GM12891 (cell line): ENCODE results near the gene GDA.

Experiments
- PAX5 ChIP-seq: IDR thresholded peaks from 2 replicates; pipeline ENCODE4 v1.6.1; 2011; ENCODE audit warnings: low read length, moderate library complexity, mild to moderate bottlenecking; ENCODE audit not compliant: insufficient read depth, severe bottlenecking
- POLR2A ChIP-seq: IDR thresholded peaks from 2 replicates; pipeline ENCODE4 v1.6.1; 2011; ENCODE audit warnings: low read depth, low read length, control low read depth
- POLR2AphosphoS5 ChIP-seq: IDR thresholded peaks from 2 replicates; pipeline ENCODE4 v1.6.1; 2011; ENCODE audit warnings: low read depth, low read length, control low read depth
- POU2F2 ChIP-seq: IDR thresholded peaks from 2 replicates; pipeline ENCODE4 v1.6.1; 2011; ENCODE audit warnings: low read depth, mild to moderate bottlenecking, control low read depth, low read length, moderate library complexity
- SPI1 ChIP-seq: IDR thresholded peaks from 2 replicates; pipeline ENCODE4 v1.6.1; 2011; ENCODE audit warnings: low read depth, low read length, control low read depth
- TAF1 ChIP-seq: IDR thresholded peaks from 2 replicates; pipeline ENCODE4 v1.6.1; 2011; ENCODE audit warnings: low read depth, low read length, control low read depth

- TF ChIP-seq POLR2A = no peak
- TF ChIP-seq POU2F2 = no peak
- no peak for TF ChIP-seq POLR2AphosphoS5
- TF ChIP-seq TAF1 = no peak
- no peak for TF ChIP-seq SPI1
- no peak for TF ChIP-seq PAX5
Measured at GRCh38 chr9:72199238-72199637, 50.0 kb downstream of the GDA start.
